ENCODE data around the gene TFF1.

Gene TFF1

DNA sequence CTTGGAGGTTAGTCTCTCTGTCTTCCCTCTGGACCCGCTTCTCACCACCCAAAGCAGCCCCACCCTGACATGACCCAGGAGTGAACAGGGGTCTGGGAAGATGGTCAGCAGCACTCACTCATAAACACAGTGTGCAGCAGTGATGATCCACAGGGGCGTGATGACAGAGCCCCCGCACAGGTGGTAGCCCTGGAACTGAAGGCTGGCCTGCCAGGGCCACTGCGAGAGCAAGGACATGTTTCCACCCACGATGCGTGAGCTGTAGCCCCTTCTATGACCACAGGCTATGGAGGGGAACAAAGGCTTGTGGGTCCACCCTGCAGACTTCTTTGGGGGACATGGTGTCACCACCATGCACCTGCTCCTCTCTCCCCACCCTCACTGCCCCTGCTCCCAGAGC, 16.6 kb upstream of the TFF1 start:
- no peak for DNase-seq (ENCODE audit: low read depth)

DNA sequence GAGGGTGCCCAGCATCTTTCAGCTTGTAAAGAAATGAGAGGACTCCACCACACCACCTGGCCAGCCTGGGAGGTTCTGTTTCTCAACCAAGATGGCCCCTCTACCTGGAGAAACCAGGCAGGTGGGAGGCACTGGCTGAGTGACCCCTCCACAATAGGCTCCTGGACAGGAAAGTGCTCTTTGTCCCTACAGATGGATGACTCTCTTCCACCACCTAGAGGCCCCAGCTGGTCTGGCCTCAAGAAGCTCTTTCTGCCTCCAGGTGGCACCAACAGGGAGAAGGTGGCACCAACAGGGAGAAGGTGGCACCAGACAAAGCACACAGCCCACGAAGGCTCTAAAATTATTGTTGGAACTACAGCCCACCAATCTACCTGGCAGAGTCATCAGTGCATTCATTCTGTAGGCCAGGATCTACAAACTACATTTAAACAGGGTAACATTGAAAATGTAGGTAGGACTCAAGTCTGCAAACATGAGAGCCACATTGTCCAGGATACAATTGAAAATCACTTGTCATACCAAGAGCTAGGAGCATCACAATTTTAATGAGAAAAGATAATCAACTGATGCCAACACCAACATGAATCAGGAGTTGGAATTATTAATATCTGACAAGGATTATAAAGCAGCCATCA, 15.1 kb upstream of the TFF1 start:
- DNase-seq (ENCODE audit: low read depth): no peak

DNA sequence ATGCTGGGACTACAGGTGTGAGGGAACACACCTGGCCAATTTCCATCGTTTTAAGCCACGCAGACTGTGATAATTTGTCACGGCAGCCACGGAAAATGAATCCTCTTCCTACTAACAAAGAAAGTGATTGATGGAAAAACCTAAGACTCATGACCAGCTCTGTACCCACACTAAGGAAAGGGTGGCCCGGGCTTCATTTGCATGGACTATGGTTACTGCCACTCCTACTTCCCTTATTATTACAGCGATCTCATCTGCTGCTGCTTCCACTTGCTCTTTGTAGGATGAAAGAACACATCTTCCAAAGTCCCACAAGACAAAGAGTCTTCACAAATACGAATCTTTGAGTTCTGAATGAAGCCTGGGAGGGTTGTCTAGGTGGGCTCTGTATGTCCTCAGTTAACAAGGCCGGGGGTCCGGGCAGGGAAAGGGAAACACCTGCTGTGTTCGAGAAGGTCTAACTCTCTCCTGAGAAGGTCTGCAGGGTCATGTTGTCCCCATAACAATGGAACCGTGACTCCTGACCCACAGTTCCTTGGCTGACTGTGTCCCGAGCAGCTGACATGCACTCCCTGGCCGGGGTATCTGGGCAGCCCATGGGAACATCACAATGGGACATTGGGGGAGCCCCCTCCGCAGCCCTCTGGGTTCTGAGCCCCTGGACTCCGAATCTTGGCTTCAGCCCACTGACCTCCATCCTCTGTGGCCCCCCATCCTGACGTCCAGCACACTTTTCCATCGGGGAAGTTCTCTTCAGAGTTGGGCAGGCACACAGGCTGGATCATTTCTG, 13.3 kb upstream of the TFF1 start:
- DNase-seq (ENCODE audit: low read depth): no peak

DNA sequence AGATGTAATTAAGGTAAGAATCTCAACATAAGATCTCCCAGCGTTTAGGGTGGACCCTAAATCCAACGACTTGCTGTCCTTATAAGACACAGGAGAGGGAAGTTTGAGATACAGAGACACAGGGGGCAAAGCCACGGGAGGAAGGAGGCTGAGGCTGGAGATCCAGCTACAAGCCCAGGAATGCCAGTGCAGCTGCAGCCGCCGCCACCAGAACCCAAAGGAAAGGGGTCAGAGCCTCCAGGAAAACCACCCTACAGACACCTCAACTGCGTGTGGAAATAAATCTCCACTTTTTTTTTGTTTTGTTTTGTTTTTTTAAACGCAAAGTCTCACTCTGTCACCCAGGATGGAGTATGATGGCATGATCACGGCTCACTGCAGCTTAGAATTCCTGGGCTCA, 12.1 kb upstream of the TFF1 start:
- no peak for DNase-seq (ENCODE audit: low read depth)

DNA sequence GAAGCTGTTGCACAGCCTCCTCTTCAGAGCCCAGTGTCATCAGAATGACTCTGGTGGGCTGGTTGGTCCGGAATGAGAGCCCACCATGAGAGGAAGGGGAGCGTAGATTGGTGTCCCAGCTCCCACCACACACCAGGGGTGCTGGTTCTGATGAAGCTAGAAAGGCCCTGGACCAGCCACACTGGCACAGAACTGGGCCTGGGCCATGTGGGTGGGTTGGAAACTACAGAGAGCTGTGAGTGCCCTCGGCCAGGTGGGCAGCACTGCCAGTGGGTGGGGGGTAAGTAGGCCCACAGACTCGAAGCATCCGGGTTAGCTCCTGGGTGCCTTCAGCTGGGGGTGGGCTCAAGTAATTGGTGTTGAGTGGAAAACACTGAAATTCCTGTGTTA, 11.6 kb upstream of the TFF1 start:
- no peak for DNase-seq (ENCODE audit: low read depth)

DNA sequence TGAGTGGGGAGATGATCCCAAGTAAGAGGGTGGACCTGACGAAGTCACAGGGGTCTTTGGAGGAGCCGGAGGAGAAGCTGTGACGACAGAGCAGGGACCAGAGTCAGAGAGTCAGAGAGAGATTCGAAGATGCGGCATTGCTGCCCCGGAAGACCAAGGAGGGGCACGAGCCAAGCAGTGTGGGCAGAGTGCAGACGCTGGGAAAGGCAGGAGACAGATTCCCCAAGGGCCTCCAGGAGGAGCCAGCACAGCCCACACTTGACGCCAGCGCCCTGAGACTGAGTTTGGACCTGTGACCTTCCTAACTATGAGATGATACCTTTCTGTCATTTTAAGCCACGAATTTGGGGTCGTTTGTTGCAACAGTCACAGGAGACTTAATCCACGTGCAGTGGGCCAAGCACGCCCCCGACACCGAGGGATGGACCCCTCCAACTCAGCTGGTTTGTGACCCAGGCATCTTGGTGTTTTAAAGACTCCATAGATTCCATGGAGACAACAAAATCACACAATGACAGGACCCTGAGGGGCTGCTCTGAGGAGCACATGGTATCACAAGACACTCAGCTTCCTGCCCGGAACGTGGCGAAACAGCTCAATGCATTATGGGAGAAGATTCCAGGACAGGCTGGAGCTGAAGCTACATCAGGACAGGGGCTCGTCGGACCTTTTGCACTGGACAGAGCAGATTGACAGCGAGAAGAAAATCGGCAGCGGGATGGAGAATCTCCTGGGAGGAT, 11.0 kb upstream of the TFF1 start:
- DNase-seq (ENCODE audit: low read depth): no peak

DNA sequence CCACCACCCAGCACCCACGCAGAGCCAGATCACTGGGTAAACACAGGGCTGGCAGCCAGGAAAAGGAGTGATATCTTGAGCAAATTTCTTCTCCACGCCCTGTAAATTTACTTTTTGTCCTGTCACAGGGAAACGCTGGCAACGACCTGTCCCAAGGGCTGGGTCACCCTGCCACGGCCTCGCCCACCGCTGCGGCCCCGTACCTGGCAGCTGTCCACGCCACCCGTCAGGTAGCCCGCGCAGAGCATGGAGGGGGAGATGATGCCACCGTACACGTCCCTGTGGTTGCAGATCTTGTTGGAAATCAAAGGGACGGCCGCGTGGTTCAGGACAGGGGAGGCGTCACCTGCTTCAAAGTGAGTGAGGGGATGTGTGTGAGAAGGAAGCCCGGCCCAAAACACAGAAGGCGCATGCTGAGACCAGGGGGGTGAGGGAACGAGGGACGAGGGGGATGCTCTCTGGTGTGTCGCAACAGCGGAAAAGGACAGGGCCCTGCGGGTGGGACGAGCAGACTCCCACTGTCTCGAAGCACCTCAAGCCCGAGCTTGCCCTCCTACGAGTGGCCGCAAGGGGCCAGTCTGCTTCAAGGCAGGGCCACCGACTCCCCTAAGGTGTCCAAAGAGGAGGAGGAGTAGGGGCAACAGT, 10.1 kb upstream of the TFF1 start:
- no peak for DNase-seq (ENCODE audit: low read depth)

DNA sequence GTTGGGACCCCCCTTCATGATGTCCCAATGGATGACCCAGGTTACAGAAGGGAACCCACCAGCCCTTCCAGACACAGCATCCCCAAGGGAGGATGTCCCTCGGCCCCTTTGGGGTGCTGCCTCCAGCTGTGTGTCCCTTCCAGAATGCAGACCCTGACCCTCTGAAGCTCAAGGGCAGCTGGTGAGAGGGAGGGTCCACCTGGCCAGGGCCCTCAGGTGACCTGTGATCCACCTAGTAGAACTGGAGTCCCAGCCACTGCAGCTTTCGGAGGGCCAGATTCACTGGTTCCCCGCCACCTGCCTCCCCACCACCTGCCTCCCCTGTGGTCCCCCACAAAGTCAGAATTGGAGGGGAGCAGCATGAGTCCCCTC, 9.6 kb upstream of the TFF1 start:
- DNase-seq (ENCODE audit: low read depth): no peak

DNA sequence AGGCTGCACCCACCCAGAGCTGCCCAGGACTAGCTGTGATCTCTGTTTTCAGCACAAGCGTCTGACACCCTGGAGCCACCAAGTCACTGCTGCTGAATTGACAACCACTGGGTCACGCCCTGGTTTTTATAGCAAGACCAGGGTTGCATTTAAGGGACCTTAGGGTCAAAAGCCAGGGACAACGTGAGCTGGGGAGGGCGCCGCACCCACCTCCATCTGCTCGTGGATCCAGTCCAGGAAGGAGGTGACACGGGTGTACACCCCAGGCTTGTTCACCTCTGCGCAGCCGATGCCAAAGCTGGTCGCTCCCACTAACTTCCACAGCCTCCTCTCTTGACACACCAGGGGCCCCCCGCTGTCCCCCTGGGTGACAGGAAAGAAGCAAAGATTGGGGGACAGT, 9.2 kb upstream of the TFF1 start:
- DNase-seq (ENCODE audit: low read depth): no peak

DNA sequence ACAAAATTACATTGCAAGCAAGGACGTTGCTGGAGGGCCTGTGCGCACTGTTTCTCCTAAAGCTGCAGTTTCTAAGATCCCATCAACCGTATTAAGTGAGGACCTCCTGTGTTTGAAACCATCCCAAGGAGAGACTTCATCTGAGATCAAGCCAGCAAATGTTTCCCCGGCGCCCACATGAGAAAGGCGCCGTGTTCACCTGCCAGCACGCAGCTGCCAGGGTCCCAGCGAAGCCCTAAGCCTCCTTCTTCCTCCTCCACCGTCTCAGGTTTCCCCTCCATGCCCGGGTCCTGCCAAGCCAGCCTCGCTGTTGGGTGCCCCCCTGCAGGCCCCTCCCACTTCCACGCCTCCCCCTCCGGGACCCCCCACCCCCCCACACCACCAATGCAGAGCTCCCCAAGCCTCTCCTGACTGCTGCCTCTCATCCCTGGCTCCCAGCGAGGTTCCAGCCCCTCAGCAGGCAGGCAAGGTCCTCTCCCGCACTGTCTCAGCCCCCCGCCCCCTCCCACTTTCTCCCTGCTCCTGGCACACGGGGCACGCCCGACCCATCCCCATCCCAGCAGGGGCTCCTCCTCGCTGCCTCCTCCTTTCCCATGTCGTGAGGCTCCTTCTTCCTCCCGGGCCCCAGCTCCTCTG, 8.6 kb upstream of the TFF1 start:
- DNase-seq (ENCODE audit: low read depth): no peak

DNA sequence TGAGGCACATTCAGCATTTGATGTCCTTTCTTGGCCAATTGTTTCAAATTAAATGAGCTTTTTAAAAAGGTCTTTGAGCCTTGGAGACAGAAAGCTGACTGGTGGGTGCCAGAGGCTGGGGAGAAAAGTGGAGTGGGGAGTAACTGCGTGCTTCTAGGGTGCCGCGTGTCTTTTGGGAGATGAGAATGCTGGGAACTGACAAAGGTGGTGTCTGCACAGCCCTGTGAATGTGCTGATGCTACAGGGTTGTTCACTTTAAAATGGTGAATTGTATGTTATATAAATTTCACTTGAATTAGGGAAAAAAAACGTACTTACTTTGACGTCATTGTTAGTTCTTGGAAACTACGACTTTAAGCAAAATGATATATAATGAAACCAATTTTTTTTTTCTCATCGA, 8.1 kb upstream of the TFF1 start:
- DNase-seq (ENCODE audit: low read depth): no peak

DNA sequence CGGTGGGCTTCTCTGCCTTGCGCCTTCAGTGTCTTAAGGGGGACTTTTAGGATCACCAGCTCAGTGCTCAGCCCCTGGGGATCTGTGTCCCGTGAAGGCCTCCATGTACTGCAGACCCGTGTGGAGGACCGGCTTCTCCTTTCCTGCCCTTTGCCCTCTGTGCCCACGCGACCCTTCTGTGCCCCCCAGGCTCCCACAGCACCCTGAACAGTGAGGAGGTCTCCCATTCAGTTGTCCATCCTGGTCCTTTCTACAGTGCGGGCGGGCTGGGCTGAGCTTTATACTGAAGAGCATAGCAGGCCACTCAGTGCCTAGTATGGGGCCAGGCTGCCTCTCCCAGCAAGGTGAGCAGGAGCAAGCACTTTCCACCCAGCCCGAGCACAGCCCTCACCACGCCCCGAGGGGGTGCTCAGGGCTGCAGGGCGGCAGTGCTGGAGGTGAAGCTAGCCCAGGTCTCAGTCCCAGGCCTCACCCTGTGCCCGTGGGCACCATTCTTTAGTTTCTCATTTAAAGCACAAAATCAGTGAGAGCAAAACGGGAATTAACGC, 7.6 kb upstream of the TFF1 start:
- DNase-seq (ENCODE audit: low read depth): no peak

DNA sequence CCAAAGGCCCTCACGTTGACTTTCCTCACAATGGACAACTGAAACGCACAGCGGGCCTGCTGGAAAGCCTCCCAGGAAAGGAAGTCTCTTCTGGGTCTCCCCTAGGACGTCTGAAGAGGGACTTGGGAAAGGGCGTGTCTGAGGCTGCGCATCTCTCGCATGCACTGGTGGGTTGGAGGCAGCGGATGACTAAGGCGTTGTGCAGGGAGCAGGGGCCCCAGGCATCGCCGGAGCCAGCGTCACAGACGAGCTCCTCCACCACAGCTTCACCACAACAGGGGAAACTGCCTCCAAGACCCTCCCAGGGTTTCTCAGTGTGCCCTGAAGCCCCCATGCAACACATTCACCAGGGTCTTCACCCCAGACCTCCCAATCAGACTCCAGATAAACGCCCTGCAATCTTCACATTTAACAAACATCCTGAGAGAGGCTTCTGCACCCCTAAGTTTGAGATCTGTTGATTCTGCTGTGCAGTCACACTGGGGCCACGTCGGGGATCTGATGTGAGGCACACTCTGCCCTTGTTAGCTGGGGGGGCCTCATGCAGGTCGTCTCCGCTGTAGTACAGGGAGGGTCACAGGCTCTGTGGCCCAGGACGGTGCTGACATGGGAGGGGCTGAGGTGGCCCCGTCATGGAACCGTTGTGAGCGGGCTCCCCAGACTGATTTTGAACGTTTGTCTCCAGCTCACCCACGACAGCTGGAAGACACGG, 7.0 kb upstream of the TFF1 start:
- DNase-seq (ENCODE audit: low read depth): no peak

DNA sequence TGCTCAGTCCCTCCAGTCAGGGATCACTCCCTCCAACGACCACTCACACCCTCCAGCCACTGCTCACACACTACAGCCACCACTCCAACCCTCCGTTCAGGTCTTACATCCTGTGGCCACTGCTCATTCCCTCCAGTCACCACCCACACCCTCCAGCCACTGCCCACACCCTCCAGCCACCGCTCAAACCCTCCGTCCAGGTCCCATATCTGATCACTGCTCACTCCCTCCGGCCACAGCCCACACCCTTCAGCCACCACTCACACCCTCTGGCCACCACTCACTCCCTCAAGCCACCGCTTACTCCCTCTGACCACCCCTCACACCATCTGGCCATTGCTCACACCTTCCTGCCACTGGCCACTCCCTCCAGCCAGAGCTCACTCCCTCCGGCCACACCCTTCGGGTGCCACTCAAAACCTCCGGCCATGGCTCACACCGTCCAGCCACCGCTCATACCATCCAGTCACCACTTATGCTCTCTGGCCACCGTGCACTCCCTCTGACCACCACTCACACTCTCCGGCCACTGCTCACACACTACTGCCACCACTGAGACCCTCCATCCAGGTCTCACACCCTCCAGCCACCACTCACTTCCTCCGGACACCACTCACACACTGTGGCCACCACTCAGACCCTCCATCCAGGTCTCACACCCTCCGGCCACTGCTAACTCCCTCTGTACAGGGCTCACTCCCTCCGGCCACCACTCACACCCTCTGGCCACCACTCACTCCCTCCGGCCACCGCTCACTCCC, 4.7 kb upstream of the TFF1 start:
- no peak for DNase-seq (ENCODE audit: low read depth)

DNA sequence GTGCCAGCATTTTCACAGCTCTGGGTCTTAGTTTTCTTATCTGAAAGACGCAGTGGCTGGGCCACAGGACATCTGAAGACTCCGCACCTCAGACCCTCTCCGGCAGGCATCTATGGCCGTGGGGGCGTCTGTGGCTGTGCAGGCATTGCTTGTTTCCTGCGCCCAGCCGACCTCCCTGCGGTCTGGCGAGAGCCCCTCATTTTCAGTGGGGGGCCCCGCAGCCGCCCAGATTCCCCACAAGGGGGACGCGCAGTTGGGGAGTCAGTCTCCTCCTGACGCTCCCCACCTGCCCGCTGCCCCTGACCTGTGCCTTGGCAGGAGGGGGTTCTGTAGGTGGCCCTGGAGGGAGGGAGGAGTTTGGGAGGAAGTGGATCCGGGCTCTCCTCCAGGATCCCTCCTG, 3.5 kb upstream of the TFF1 start:
- DNase-seq (ENCODE audit: low read depth): no peak

DNA sequence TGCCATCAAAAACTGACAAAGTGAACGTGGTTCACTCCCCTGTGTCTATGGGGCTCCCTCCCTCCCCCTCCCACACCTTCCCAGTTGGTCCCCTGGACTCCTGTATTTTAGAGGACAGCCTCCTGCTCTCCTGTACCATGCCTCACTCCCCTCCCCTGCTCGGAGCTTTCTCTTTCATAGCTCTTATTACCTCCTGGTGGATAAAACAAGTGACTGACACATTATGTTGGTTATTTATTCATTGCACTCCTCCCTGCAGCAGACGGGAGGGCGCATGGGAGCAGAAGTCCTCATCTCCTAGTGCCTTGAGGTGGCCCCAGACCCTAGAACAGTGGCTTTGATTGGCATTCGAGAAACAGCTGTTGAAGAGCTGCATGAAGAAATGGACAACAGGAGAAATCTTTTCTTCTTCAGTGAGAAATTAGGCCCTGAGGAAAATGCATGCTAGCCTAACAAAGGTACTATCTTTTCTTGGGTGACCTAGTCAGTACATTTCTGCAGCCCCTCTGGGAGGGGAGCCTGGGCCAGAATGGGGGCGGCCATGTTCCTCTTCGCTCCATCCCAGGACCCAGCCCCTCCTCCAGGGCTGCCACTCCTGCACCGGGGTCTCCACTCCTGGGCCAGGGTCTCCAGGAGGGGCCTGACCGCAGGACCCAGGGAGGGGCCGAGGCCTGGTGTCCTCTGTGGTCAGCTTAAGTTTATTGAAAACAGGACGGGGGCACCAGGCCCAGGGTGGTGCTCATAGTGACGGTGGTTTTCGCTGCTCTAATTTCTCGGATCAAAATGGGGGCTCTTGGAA, 1.2 kb upstream of the TFF1 start:
- DNase-seq (ENCODE audit: low read depth): no peak

DNA sequence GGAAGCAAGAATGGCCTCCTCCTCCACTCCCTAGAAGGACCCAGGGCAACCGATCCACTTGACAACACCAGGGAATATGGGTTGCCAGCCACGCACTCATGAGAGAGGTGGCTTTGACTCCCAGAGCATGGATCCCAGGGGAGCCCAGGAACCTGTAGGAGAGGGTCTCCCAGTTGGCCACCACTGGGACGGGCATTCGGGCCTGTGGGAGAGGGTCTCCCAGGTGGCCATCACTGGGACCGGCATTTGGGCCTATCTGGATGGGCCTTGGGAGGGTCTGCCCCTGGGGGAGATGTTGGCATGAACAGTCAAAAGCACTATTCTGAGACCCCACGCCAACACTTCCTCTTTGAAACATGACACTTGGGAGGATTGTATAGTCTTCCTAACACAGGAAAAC, 565 bp downstream of the TFF1 start:
- DNase-seq (ENCODE audit: low read depth): no peak

DNA sequence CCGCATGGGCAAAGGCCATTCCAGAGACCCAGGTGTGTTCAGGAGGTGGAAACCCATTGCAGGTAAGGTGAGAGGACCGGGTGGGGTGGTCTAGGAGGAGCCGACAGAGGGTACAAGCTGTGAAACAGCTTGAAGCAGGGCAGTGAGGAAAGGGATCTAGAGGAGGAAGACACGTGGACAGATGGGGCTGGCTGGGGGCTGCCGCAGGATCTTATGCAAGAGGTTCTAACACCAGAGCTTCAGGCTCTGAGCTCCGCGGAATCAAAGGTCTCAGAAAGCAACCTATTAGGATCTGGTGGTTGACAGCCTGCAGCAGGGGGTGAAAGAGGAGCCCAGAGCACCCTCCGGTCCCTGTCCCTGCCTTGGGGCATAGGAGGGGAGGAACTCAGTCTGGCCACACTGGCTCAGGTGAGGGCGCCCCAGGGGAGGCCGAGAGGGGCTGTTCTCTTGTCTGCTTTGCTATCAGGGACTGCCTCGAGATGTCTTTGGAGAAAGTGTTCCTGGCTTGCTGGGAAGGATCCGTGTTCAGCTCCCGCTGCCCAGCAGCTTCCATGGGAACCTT, 1.9 kb downstream of the TFF1 start:
- DNase-seq (ENCODE audit: low read depth): no peak

DNA sequence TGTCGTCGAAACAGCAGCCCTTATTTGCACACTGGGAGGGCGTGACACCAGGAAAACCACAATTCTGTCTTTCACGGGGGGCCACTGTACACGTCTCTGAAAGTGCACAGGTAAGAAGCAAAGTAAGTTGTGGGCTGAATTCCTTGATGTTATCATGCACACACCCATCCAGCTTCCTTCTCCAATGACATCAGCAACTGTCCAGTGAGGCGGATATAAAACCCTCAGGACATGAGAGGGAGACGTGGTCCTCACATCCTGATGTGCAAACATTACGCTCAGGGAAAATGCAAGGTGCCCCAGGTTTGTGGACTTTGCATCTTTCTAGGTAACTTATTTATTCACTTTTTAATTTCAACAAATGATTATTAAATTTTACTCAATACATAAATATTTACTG, 3.0 kb downstream of the TFF1 start:
- no peak for DNase-seq (ENCODE audit: low read depth)

DNA sequence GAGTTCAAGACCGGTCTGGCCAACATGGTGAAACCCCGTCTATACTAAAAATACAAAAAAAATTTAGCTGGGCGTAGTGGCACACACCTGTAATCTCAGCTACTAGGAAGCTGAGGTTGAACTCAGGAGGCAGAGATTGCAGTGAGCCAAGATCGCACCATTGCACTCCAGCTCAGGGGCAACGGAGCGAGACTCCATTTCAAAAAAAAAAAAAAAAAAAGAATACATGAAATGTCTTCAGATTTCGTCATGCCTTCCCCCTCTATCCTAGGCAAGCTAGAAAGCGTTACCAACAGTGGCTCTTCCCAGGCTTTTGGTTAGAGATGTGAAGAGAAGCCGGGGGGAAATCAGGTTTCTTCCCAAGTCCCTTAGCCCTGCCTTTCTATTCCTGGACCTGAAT, 3.6 kb downstream of the TFF1 start:
- DNase-seq (ENCODE audit: low read depth): no peak
